IMR-90 (cell line): ENCODE results near the gene PRRC2B.

ENCODE experiments used
- BHLHE40 ChIP-seq: fragments of 150-350 bp; IDR thresholded peaks from 2 replicates; pipeline ENCODE4 v1.6.1; 2016; ENCODE audit warnings: mild to moderate bottlenecking, low read depth, low read length
- CEBPB ChIP-seq: IDR thresholded peaks from 2 replicates; pipeline ENCODE4 v1.6.1; 2012; ENCODE audit warnings: low read depth, low read length, improper control_type of control experiment
- CTCF ChIP-seq: conservative IDR thresholded peaks from 2 replicates; pipeline ENCODE4 v1.5.1; 2012; ENCODE audit warnings: mild to moderate bottlenecking, low read depth, low read length, improper control_type of control experiment
- FOS ChIP-seq: fragments of 150-350 bp; IDR thresholded peaks from 2 replicates; pipeline ENCODE4 v1.6.1; 2016; ENCODE audit warnings: low read depth, low read length
- MAFK ChIP-seq: IDR thresholded peaks from 2 replicates; pipeline ENCODE4 v1.6.1; 2012; ENCODE audit warnings: low read depth, low read length, improper control_type of control experiment
- MAZ ChIP-seq: IDR thresholded peaks from 2 replicates; pipeline ENCODE4 v1.6.1; 2012; ENCODE audit warnings: low read depth, mild to moderate bottlenecking, low read length, improper control_type of control experiment, moderate library complexity, borderline replicate concordance
- MXI1 ChIP-seq: IDR thresholded peaks from 2 replicates; pipeline ENCODE4 v1.6.1; 2012; ENCODE audit warnings: low read depth, mild to moderate bottlenecking, low read length, moderate library complexity, borderline replicate concordance
- POLR2A ChIP-seq: IDR thresholded peaks from 2 replicates; pipeline ENCODE4 v1.6.1; 2012; ENCODE audit warnings: mild to moderate bottlenecking, low read depth, low read length
- RAD21 ChIP-seq: IDR thresholded peaks from 2 replicates; pipeline ENCODE4 v1.6.1; 2012; ENCODE audit warnings: low read length, improper control_type of control experiment
- RCOR1 ChIP-seq: IDR thresholded peaks from 2 replicates; pipeline ENCODE4 v1.6.1; 2012; ENCODE audit warnings: mild to moderate bottlenecking, low read length, improper control_type of control experiment; ENCODE audit not compliant: insufficient replicate concordance
- RFX5 ChIP-seq: IDR thresholded peaks from 2 replicates; pipeline ENCODE4 v1.8.0; 2012; ENCODE audit warnings: low read depth, mild to moderate bottlenecking, low read length, moderate library complexity
- SMC3 ChIP-seq: fragments of 150-350 bp; IDR thresholded peaks from 2 replicates; pipeline ENCODE4 v1.6.1; 2016; ENCODE audit warnings: low read depth, mild to moderate bottlenecking, antibody characterized with exemption, low read length, moderate library complexity
- USF2 ChIP-seq: fragments of 150-350 bp; IDR thresholded peaks from 2 replicates; pipeline ENCODE4 v1.6.1; 2017; ENCODE audit warnings: mild to moderate bottlenecking, antibody characterized with exemption, low read length, low read depth

- TF ChIP-seq POLR2A (no peak), CTCF (no peak), MXI1 (no peak), SMC3 (no peak), USF2 (no peak), FOS (no peak), RAD21 (no peak), MAZ (no peak), BHLHE40 (no peak), MAFK (no peak), RCOR1 (no peak), RFX5 (no peak), CEBPB (no peak)
Measured at GRCh38 chr9:131457746-131458145, 63.9 kb downstream of the PRRC2B start.
